IPS DF 6.9 (cell line): Measurements from ENCODE around the gene TSSK6.

ENCODE experiments used
- DNase-seq: peaks from one replicate; pipeline ENCODE4 v3.0.0-alpha.2; 2013; ENCODE audit warnings: low read depth, low spot score
- H3K27ac ChIP-seq: one replicate; pipeline ENCODE4 v1.5.1; 2013; ENCODE audit warnings: low read length, control low read depth
- H3K27me3 ChIP-seq: 2 replicates; pipeline ENCODE4 v1.6.1; 2013; ENCODE audit warnings: mild to moderate bottlenecking, low read length; ENCODE audit not compliant: control insufficient read depth, insufficient read depth
- H3K36me3 ChIP-seq: 2 replicates; pipeline ENCODE4 v1.6.1; 2013; ENCODE audit warnings: low read length; ENCODE audit not compliant: control insufficient read depth, insufficient read depth
- H3K4me1 ChIP-seq: 2 replicates; pipeline ENCODE4 v1.6.1; 2013; ENCODE audit warnings: low read length; ENCODE audit not compliant: control insufficient read depth, insufficient read depth
- H3K4me3 ChIP-seq: 2 replicates; pipeline ENCODE4 v1.5.1; 2013; ENCODE audit warnings: mild to moderate bottlenecking, low read length
- H3K9me3 ChIP-seq: 2 replicates; pipeline ENCODE4 v1.6.1; 2013; ENCODE audit warnings: low read length, inconsistent platforms; ENCODE audit not compliant: control insufficient read depth, insufficient read depth
- WGBS: extraction: QIAGEN DNeasy Blood & Tissue Kit; methylation state at CpG from one replicate; pipeline ENCODE4 v1.1.7; 2013; ENCODE audit warnings: mixed read lengths, missing lambda C conversion rate; ENCODE audit not compliant: insufficient read length, insufficient coverage; 5-methylcytosine and 5-hydroxymethylcytosine counted together

Gene TSSK6

GRCh38 chr19:19505669-19506326, 9.6 kb downstream of the TSSK6 start:
- Histone ChIP-seq H3K27ac (no peak overlapping the region), H3K4me1 (no peaks in the 10 kb centered on the region), H3K27me3 (no peaks in the 10 kb centered on the region), H3K4me3 (no peak overlapping the region), H3K9me3 (no peaks in the 10 kb centered on the region), H3K36me3 (peaks cover 33% of the 10 kb centered on the region)
- no CpG with 5 or more reads among the region's 27 CpGs for WGBS
- no peak for DNase-seq

GRCh38 chr19:19504754-19505668, 10.3 kb downstream of the TSSK6 start:
- Histone ChIP-seq H3K27me3 (no peaks in the 10 kb centered on the region), H3K27ac (no peak overlapping the region), H3K36me3 (peaks cover 36% of the 10 kb centered on the region), H3K9me3 (no peaks in the 10 kb centered on the region), H3K4me1 (no peaks in the 10 kb centered on the region), H3K4me3 (no peak overlapping the region)
- DNase-seq, result no peak
- no CpG with 5 or more reads among the region's 23 CpGs for WGBS

GRCh38 chr19:19502808-19503602, 12.3 kb downstream of the TSSK6 start:
- no peaks in the 10 kb centered on the region for H3K9me3 ChIP-seq
- H3K27ac ChIP-seq, result no peak overlapping the region
- no peaks in the 10 kb centered on the region for H3K27me3 ChIP-seq
- H3K4me1 ChIP-seq, result no peaks in the 10 kb centered on the region
- H3K4me3 ChIP-seq, result no peak overlapping the region
- peaks cover 55% of the 10 kb centered on the region for H3K36me3 ChIP-seq
- WGBS, result 100% methylated on average over 1 of the region's 18 CpGs
- no peak for DNase-seq

GRCh38 chr19:19502281-19502680, 13.1 kb downstream of the TSSK6 start:
- no CpG with 5 or more reads among the region's 19 CpGs for WGBS
- peaks cover 55% of the 10 kb centered on the region for H3K36me3 ChIP-seq

GRCh38 chr19:19501798-19502197, 13.6 kb downstream of the TSSK6 start:
- no peaks in the 10 kb centered on the region for H3K27me3 ChIP-seq
- no peak overlapping the region; the same call in 1 of the 2 replicates for H3K4me3 ChIP-seq
- no peak overlapping the region for H3K27ac ChIP-seq
- no peaks in the 10 kb centered on the region for H3K9me3 ChIP-seq
- no peak for DNase-seq
- no CpG with 5 or more reads among the region's 26 CpGs for WGBS
- H3K36me3 ChIP-seq, result peaks cover 55% of the 10 kb centered on the region
- no peaks in the 10 kb centered on the region for H3K4me1 ChIP-seq

More at GRCh38 chr19:19502281-19502680, 13.1 kb downstream of the TSSK6 start:
- Histone ChIP-seq H3K4me3 (no peak overlapping the region), H3K9me3 (no peaks in the 10 kb centered on the region), H3K4me1 (no peaks in the 10 kb centered on the region), H3K27me3 (no peaks in the 10 kb centered on the region), H3K27ac (no peak overlapping the region)
- DNase-seq, result no peak

GRCh38 chr19:19500975-19501644, 14.2 kb downstream of the TSSK6 start:
- Histone ChIP-seq H3K27me3 (no peaks in the 10 kb centered on the region), H3K36me3 (peaks cover 58% of the 10 kb centered on the region)
- WGBS, result no CpG with 5 or more reads among the region's 34 CpGs

GRCh38 chr19:19499272-19499995, 15.9 kb downstream of the TSSK6 start:
- Histone ChIP-seq H3K27me3 (no peaks in the 10 kb centered on the region), H3K4me3 (no peak overlapping the region), H3K27ac (no peak overlapping the region), H3K4me1 (no peaks in the 10 kb centered on the region), H3K9me3 (no peaks in the 10 kb centered on the region), H3K36me3 (peaks cover 60% of the 10 kb centered on the region)
- DNase-seq, result no peak
- WGBS, result no CpG with 5 or more reads among the region's 18 CpGs

More at GRCh38 chr19:19500975-19501644, 14.2 kb downstream of the TSSK6 start:
- no peak overlapping the region for H3K27ac ChIP-seq
- H3K4me3 ChIP-seq, result no peak overlapping the region
- H3K4me1 ChIP-seq, result no peaks in the 10 kb centered on the region
- H3K9me3 ChIP-seq, result no peaks in the 10 kb centered on the region
- DNase-seq, result no peak

GRCh38 chr19:19498255-19498991, 16.9 kb downstream of the TSSK6 start:
- H3K36me3 ChIP-seq, result peaks cover 63% of the 10 kb centered on the region
- H3K27me3 ChIP-seq, result no peaks in the 10 kb centered on the region
- no peak for DNase-seq
- H3K4me3 ChIP-seq, result no peak overlapping the region
- no peak overlapping the region for H3K27ac ChIP-seq
- no CpG with 5 or more reads among the region's 33 CpGs for WGBS
- no peaks in the 10 kb centered on the region for H3K9me3 ChIP-seq
- H3K4me1 ChIP-seq, result no peaks in the 10 kb centered on the region
